HL-60 (cell line): ENCODE data around the gene SPRR2B.
"Not testable (repeated sequence)": the region's sequence is repeated elsewhere in the genome, so short reads cannot be mapped to it uniquely, and the experiment has no call there.

Experiments used
- DNase-seq, 2 experiments: peaks; one replicate each; pipeline ENCODE4 v3.0.0-alpha.2; 2010 to 2020; ENCODE audit warnings: low read depth in 1 of 2, low spot score in 1 of 2
- H3K27ac ChIP-seq: fragments of 250-450 bp; sonication (Bioruptor Pico); replicated peaks from 2 replicates; pipeline ENCODE4 v1.5.1; 2020; ENCODE audit warnings: mild to moderate bottlenecking, moderate library complexity
- H3K27me3 ChIP-seq: fragments of 250-450 bp; sonication (Bioruptor Pico); 2 replicates; pipeline ENCODE4 v1.5.1; 2021; ENCODE audit warnings: mild to moderate bottlenecking, moderate library complexity; ENCODE audit not compliant: insufficient read depth, poor library complexity, severe bottlenecking
- H3K4me3 ChIP-seq: replicated peaks from 2 replicates; pipeline ENCODE4 v1.5.1; 2011; ENCODE audit warnings: mild to moderate bottlenecking, control low read depth, low read length; ENCODE audit not compliant: insufficient read depth
- GABPA ChIP-seq: IDR thresholded peaks from 2 replicates; pipeline ENCODE4 v1.6.1; 2012; ENCODE audit warnings: low read depth
- POLR2AphosphoS5 ChIP-seq: IDR thresholded peaks from 2 replicates; pipeline ENCODE4 v1.6.1; 2012; ENCODE audit warnings: low read depth
- SPI1 ChIP-seq: IDR thresholded peaks from 2 replicates; pipeline ENCODE4 v1.6.1; 2012; ENCODE audit warnings: low read depth, mild to moderate bottlenecking, borderline replicate concordance
- long read RNA-seq: library from polyadenylated mRNA; unstranded; transcript quantifications from one replicate; pipeline ENCODE4 v2.0.0, GENCODE V29; 2020
- TF ChIP-seq, protein P1 (sequence below): IDR thresholded peaks from one replicate; pipeline ENCODE4 v1.5.1; 2011; ENCODE audit warnings: low read length, control low read depth, inconsistent platforms; ENCODE audit not compliant: insufficient read depth
- TF ChIP-seq, protein P2 (sequence below): IDR thresholded peaks from 2 replicates; pipeline ENCODE4 v1.6.1; 2012; ENCODE audit warnings: low read depth; ENCODE audit not compliant: insufficient replicate concordance

SPRR2B gene
- long read RNA-seq: 0 reads

DNA sequence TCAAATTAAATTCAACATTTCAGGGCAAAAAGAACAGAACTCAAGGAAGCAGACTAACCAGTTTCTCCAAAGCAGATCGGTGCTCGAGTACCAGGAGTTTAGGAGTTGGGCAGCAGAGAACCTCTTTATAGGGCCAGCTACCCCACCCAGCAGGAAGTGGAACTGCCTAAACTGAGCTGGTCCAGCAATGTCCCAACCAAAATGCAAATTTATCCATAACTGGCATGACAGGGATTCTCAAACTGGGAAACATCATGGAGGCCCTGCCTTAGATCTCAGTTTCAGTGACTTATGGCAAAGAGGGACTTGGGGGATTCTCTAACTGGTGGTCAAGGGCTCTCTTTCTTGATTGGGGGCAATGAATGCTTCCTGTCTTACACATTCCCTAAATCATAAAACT is at the start of gene SPRR2B:
TSS of gene SPRR2B (minus strand) at position 101 of the 400 bp plus-strand sequence. CDS start 772 bp downstream, outside the sequence.
- Histone ChIP-seq H3K4me3 (no peak within 1 kb of the TSS), H3K27me3 (peaks cover 2% of the 10 kb centered on the region), H3K27ac (no peak within 1 kb of the TSS)
- TF ChIP-seq POLR2AphosphoS5 (no peak), GABPA (no peak), SPI1 (no peak)
- TF ChIP-seq, protein P1, sequence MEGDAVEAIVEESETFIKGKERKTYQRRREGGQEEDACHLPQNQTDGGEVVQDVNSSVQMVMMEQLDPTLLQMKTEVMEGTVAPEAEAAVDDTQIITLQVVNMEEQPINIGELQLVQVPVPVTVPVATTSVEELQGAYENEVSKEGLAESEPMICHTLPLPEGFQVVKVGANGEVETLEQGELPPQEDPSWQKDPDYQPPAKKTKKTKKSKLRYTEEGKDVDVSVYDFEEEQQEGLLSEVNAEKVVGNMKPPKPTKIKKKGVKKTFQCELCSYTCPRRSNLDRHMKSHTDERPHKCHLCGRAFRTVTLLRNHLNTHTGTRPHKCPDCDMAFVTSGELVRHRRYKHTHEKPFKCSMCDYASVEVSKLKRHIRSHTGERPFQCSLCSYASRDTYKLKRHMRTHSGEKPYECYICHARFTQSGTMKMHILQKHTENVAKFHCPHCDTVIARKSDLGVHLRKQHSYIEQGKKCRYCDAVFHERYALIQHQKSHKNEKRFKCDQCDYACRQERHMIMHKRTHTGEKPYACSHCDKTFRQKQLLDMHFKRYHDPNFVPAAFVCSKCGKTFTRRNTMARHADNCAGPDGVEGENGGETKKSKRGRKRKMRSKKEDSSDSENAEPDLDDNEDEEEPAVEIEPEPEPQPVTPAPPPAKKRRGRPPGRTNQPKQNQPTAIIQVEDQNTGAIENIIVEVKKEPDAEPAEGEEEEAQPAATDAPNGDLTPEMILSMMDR: no peak
- TF ChIP-seq, protein P2, sequence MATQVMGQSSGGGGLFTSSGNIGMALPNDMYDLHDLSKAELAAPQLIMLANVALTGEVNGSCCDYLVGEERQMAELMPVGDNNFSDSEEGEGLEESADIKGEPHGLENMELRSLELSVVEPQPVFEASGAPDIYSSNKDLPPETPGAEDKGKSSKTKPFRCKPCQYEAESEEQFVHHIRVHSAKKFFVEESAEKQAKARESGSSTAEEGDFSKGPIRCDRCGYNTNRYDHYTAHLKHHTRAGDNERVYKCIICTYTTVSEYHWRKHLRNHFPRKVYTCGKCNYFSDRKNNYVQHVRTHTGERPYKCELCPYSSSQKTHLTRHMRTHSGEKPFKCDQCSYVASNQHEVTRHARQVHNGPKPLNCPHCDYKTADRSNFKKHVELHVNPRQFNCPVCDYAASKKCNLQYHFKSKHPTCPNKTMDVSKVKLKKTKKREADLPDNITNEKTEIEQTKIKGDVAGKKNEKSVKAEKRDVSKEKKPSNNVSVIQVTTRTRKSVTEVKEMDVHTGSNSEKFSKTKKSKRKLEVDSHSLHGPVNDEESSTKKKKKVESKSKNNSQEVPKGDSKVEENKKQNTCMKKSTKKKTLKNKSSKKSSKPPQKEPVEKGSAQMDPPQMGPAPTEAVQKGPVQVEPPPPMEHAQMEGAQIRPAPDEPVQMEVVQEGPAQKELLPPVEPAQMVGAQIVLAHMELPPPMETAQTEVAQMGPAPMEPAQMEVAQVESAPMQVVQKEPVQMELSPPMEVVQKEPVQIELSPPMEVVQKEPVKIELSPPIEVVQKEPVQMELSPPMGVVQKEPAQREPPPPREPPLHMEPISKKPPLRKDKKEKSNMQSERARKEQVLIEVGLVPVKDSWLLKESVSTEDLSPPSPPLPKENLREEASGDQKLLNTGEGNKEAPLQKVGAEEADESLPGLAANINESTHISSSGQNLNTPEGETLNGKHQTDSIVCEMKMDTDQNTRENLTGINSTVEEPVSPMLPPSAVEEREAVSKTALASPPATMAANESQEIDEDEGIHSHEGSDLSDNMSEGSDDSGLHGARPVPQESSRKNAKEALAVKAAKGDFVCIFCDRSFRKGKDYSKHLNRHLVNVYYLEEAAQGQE: no peak
- DNase-seq: no peak

DNA sequence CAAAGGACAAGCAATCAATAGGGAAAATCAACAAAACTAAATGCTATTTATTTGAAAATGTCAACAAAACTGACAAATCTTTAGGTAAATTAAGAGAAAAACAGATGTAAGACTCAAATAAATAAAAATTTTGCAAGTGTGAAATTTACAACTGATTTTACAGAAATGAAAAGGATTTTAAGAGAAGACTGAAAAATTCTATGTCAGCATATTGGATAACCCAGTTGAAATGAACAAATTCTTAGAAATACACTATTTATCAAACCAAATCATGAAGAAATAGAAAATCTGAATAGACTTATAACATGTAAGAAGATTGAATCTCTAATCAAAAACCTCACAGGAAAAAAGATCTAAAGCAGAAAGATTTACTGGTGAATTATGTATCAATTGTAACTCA is 49.5 kb upstream of the SPRR2B start:
- TF ChIP-seq POLR2AphosphoS5 (no peak), GABPA (no peak)
- TF ChIP-seq, protein P1: no peak
- no peak for DNase-seq
- Histone ChIP-seq H3K27me3 (peaks cover 5% of the 10 kb centered on the region), H3K4me3 (no peak overlapping the region), H3K27ac (no peak overlapping the region)

DNA sequence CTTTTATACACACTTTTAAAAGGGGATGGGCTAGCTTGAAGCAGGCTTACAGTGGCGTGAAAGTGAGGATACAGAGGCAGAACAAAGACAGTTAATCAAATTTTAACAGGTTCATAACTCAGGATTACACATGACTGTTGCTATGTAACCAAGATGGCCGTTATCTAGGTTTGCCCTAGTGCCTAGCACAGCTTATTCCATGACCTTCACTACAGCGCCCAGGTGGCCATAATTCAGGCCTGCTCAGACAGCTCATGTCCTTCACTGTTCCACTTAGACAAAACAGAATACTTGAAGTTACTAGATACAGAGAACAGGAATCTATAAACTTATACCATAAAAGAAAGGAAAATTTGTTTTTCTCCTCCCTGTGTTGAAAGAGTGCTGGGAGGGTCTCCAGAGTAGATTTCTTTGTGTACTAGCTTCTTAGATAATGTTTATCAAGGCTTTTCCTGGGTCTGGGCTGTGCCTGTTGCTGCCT is 48.1 kb upstream of the SPRR2B start:
- peaks cover 5% of the 10 kb centered on the region for H3K27me3 ChIP-seq
- DNase-seq: no peak
- no peak overlapping the region for H3K27ac ChIP-seq
- no peak for TF ChIP-seq POLR2AphosphoS5
- TF ChIP-seq GABPA: no peak
- TF ChIP-seq, protein P2: no peak
- TF ChIP-seq SPI1: no peak
- TF ChIP-seq, protein P1: no peak
- H3K4me3 ChIP-seq: no peak overlapping the region

DNA sequence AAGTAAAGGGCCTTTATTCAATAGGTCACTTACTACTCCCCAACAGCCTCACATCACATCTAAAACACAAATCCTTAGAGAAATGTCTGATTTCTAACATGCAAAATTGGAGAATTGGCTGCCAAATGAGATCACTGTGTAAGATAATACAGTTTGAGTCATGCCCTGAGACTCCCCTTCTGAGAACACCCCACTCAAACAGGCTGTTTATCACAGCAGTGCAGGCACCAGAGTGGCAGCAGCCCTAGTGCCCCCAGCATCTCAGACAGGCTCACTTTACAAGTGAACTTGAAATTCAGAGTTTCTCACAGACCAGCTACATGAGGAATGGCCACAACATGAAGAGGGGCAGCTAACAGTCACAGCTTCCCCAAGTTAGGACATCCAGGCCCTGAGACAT is 43.9 kb upstream of the SPRR2B start:
- not testable (repeated sequence) for DNase-seq, H3K4me3 ChIP-seq

More for the DNA sequence above, 43.9 kb upstream of the SPRR2B start:
- not testable (repeated sequence) for H3K27ac ChIP-seq, H3K27me3 ChIP-seq
